Measurements from ENCODE around the gene SWI5. TPM values are rescaled to one million over a fixed set of nuclear protein-coding genes. Genes with fewer than 3 reads are reported as not detected.

SWI5 gene
- total and polyA plus RNA-seq, 2 donors (not counting 1 experiment from before 2014, with no cell fraction given): 35.7 to 46.7 TPM

- H3K27me3 ChIP-seq (ENCODE audit: control insufficient read depth, insufficient read depth, low read length): no peaks in the 10 kb centered on the region
- H3K4me3 ChIP-seq (replicated peaks in 1 of 4; ENCODE audit: control extremely low read depth in 1 of 4, insufficient read depth in 1 of 4, low read depth in 3 of 4, low read length in 4 of 4): no peak overlapping the region
- H4K20me1 ChIP-seq (ENCODE audit: control insufficient read depth, extremely low read depth, insufficient read depth, low read length): no peaks in the 10 kb centered on the region
- no peak for TF ChIP-seq CTCF (conservative IDR thresholded peaks at IDR 0.05 in 1 of 2, IDR thresholded peaks at IDR 0.05 in 1 of 2; ENCODE audit: low read depth in 1 of 2, low read length in 2 of 2)
- no peak for TF ChIP-seq EZH2 (IDR thresholded peaks at IDR 0.05; ENCODE audit: low read length, missing control alignments)
- H3K9ac ChIP-seq (ENCODE audit: insufficient read depth, low read length): no peak overlapping the region
- H2AFZ ChIP-seq (ENCODE audit: low read length): no peak overlapping the region
- no peaks in the 10 kb centered on the region for H3K79me2 ChIP-seq (ENCODE audit: control insufficient read depth, insufficient read depth, low read length)
- H3K36me3 ChIP-seq (ENCODE audit: control insufficient read depth, insufficient read depth, low read length): peaks cover 17% of the 10 kb centered on the region
- no peak overlapping the region for H3K27ac ChIP-seq (ENCODE audit: insufficient read depth, low read length)
- H3K4me1 ChIP-seq (ENCODE audit: control insufficient read depth, extremely low read depth, insufficient read depth, low read length): no peaks in the 10 kb centered on the region
- DNase-seq (ENCODE audit: low read depth in 2 of 2): no peak
- H3K9me3 ChIP-seq (ENCODE audit: control insufficient read depth, insufficient read depth, low read depth, low read length): no peaks in the 10 kb centered on the region
- no peak overlapping the region for H3K4me2 ChIP-seq (ENCODE audit: extremely low read depth, insufficient read depth, low read length)
Observed at GRCh38 chr9:128314697-128315096, 38.6 kb downstream of the SWI5 start.

GRCh38 chr9:128316421-128316820 lies 40.3 kb downstream of the SWI5 start:
- Histone ChIP-seq H3K9ac (ENCODE audit: insufficient read depth, low read length) (no peak overlapping the region), H3K27ac (ENCODE audit: insufficient read depth, low read length) (no peak overlapping the region), H3K27me3 (ENCODE audit: control insufficient read depth, insufficient read depth, low read length) (no peaks in the 10 kb centered on the region), H3K4me2 (ENCODE audit: extremely low read depth, insufficient read depth, low read length) (no peak overlapping the region), H2AFZ (ENCODE audit: low read length) (no peak overlapping the region), H3K79me2 (ENCODE audit: control insufficient read depth, insufficient read depth, low read length) (peaks cover 2% of the 10 kb centered on the region), H3K4me1 (ENCODE audit: control insufficient read depth, extremely low read depth, insufficient read depth, low read length) (peaks cover 2% of the 10 kb centered on the region), H3K4me3 (replicated peaks in 1 of 4; ENCODE audit: control extremely low read depth in 1 of 4, insufficient read depth in 1 of 4, low read depth in 3 of 4, low read length in 4 of 4) (no peak overlapping the region), H3K9me3 (ENCODE audit: control insufficient read depth, insufficient read depth, low read depth, low read length) (no peaks in the 10 kb centered on the region), H3K36me3 (ENCODE audit: control insufficient read depth, insufficient read depth, low read length) (peaks cover 6% of the 10 kb centered on the region), H4K20me1 (ENCODE audit: control insufficient read depth, extremely low read depth, insufficient read depth, low read length) (no peaks in the 10 kb centered on the region)
- TF ChIP-seq CTCF (conservative IDR thresholded peaks at IDR 0.05 in 1 of 2, IDR thresholded peaks at IDR 0.05 in 1 of 2; ENCODE audit: low read depth in 1 of 2, low read length in 2 of 2) (no peak), EZH2 (IDR thresholded peaks at IDR 0.05; ENCODE audit: low read length, missing control alignments) (no peak)
- no peak for DNase-seq (ENCODE audit: low read depth in 2 of 2)

GRCh38 chr9:128317629-128318028 lies 41.6 kb downstream of the SWI5 start:
- H3K27me3 ChIP-seq (ENCODE audit: control insufficient read depth, insufficient read depth, low read length): no peaks in the 10 kb centered on the region
- H3K79me2 ChIP-seq (ENCODE audit: control insufficient read depth, insufficient read depth, low read length): peaks cover 6% of the 10 kb centered on the region
- no peaks in the 10 kb centered on the region for H4K20me1 ChIP-seq (ENCODE audit: control insufficient read depth, extremely low read depth, insufficient read depth, low read length)
- no peak overlapping the region for H3K4me3 ChIP-seq (replicated peaks in 1 of 4; ENCODE audit: control extremely low read depth in 1 of 4, insufficient read depth in 1 of 4, low read depth in 3 of 4, low read length in 4 of 4)
- H2AFZ ChIP-seq (ENCODE audit: low read length): no peak overlapping the region
- H3K9ac ChIP-seq (ENCODE audit: insufficient read depth, low read length): no peak overlapping the region
- no peak overlapping the region for H3K4me2 ChIP-seq (ENCODE audit: extremely low read depth, insufficient read depth, low read length)
- H3K4me1 ChIP-seq (ENCODE audit: control insufficient read depth, extremely low read depth, insufficient read depth, low read length): peaks cover 3% of the 10 kb centered on the region
- TF ChIP-seq CTCF (conservative IDR thresholded peaks at IDR 0.05 in 1 of 2, IDR thresholded peaks at IDR 0.05 in 1 of 2; ENCODE audit: low read depth in 1 of 2, low read length in 2 of 2) (no peak), EZH2 (IDR thresholded peaks at IDR 0.05; ENCODE audit: low read length, missing control alignments) (no peak)
- H3K27ac ChIP-seq (ENCODE audit: insufficient read depth, low read length): no peak overlapping the region
- DNase-seq (ENCODE audit: low read depth in 2 of 2): no peak
- H3K36me3 ChIP-seq (ENCODE audit: control insufficient read depth, insufficient read depth, low read length): peaks cover 4% of the 10 kb centered on the region
- no peaks in the 10 kb centered on the region for H3K9me3 ChIP-seq (ENCODE audit: control insufficient read depth, insufficient read depth, low read depth, low read length)
